Measurements from ENCODE around the gene SVIL. TPM values are rescaled to one million over a fixed set of nuclear protein-coding genes. Genes with fewer than 3 reads are reported as not detected.

The SVIL gene
- total RNA-seq, 4 donors from 2014 or later, result 785 to 1,099 (median 921) TPM

DNA sequence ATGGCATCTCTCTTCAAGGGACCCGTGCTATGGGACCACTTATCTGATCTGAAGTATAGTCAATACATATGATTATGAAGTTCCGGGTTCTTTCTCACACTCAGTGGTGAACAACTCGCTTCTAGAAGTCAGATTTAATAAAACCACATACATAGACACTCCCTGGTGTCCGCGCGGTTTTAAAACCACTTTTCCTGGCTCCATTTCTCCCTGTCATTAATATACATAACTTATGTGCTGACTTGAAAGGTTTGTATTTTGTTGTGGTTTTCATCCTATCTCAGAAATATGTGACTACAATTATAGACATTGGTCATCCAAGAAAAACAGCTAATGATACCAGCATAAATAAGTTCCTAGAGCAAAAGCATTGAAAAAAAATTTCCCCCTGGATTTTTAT is 34.0 kb downstream of the SVIL start:
- Histone ChIP-seq H3K27me3 (no peaks in the 10 kb centered on the region), H3K27ac (replicated peaks in 1 of 4) (peak overlapping the region in 3 of 4 donors; percentile 71 to 81 (median 80)), H3K36me3 (peaks cover 0 to 29% (median 7%) of the 10 kb centered on the region in 4 donors), H3K9me3 (no peaks in the 10 kb centered on the region), H3K4me3 (no peak overlapping the region), H3K4me1 (peaks cover 29 to 98% (median 95%) of the 10 kb centered on the region in 4 donors)
- intact Hi-C loops (cut with DNase I), result no loop called here
- WGBS, result 84% methylated on average over 6 of the region's 6 CpGs
- DNase-seq (ENCODE audit: extremely low spot score), result no peak
- TF ChIP-seq POLR2AphosphoS5 (IDR thresholded peaks at IDR 0.05) (no peak), POLR2A (IDR thresholded peaks at IDR 0.05; ENCODE audit: low read depth) (no peak), EP300 (IDR thresholded peaks at IDR 0.05) (no peak)
- TF ChIP-seq, protein P1, sequence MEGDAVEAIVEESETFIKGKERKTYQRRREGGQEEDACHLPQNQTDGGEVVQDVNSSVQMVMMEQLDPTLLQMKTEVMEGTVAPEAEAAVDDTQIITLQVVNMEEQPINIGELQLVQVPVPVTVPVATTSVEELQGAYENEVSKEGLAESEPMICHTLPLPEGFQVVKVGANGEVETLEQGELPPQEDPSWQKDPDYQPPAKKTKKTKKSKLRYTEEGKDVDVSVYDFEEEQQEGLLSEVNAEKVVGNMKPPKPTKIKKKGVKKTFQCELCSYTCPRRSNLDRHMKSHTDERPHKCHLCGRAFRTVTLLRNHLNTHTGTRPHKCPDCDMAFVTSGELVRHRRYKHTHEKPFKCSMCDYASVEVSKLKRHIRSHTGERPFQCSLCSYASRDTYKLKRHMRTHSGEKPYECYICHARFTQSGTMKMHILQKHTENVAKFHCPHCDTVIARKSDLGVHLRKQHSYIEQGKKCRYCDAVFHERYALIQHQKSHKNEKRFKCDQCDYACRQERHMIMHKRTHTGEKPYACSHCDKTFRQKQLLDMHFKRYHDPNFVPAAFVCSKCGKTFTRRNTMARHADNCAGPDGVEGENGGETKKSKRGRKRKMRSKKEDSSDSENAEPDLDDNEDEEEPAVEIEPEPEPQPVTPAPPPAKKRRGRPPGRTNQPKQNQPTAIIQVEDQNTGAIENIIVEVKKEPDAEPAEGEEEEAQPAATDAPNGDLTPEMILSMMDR (IDR thresholded peaks at IDR 0.05), result no peak

DNA sequence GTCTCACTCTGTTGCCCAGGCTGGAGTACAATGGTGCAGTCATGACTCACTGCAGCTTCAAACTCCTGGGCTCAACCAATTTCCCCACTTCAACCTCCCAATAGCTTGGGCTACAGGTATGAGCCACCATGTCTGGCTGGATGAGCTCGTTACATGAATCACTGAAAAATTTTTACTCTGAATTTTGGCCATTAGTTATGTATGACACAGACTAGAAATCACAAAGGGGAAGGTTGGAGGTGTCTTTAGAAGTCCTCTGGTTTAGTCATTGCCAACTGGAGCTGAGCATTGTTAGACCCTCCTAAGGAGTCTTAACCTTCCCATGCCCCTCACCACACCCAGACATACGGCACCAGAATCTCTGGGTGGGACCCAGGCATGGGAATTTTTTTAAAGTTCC is 34.7 kb downstream of the SVIL start:
- WGBS, result 68% methylated on average over 2 of the region's 2 CpGs
- TF ChIP-seq POLR2AphosphoS5 (IDR thresholded peaks at IDR 0.05), result no peak
- Histone ChIP-seq H3K27ac (replicated peaks in 1 of 4) (peak overlapping the region; percentile 67 to 81 (median 76)), H3K4me1 (peaks cover 29 to 98% (median 97%) of the 10 kb centered on the region in 4 donors), H3K27me3 (no peaks in the 10 kb centered on the region), H3K36me3 (peaks cover 0 to 36% (median 10%) of the 10 kb centered on the region in 4 donors), H3K9me3 (no peaks in the 10 kb centered on the region), H3K4me3 (no peak overlapping the region)
- intact Hi-C loops (cut with DNase I), result no loop called here
- no peak for DNase-seq (ENCODE audit: extremely low spot score)

DNA sequence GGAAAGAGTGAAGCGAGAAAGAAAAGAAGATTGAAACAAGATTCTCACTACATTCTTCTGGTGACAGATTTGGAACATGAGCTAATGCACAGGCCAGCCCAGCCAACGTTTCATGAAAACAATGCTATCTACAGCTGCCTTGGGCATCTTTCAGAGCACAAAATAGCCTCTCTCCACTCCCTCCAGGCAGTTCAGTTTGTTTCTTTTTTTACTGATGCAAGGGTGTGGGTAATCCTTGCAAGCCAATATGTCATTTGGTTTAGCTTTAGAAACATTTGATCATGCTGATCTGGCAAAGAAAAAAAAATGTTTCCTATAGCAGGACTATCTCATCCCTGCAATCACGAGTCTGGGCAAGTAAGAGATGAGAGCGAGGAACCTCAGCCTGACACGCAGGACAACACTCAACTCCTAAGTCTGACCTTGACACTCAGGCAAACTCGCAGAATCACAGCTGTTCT is 35.9 kb downstream of the SVIL start:
- no peaks in the 10 kb centered on the region for H3K27me3 ChIP-seq
- peak overlapping the region; percentile 67 to 81 (median 76) for H3K27ac ChIP-seq (replicated peaks in 1 of 4)
- DNase-seq (ENCODE audit: extremely low spot score), result no peak
- WGBS, result 31% methylated on average over 6 of the region's 6 CpGs
- H3K4me3 ChIP-seq, result peak overlapping the region in 2 of 4 donors; percentile 2 to 5
- H3K9me3 ChIP-seq, result no peaks in the 10 kb centered on the region
- H3K4me1 ChIP-seq, result peaks cover 29 to 98% (median 97%) of the 10 kb centered on the region in 4 donors
- peak; percentile 34 to 50 for TF ChIP-seq POLR2AphosphoS5 (IDR thresholded peaks at IDR 0.05)
- TF ChIP-seq EP300 (IDR thresholded peaks at IDR 0.05), result no peak
- intact Hi-C loops (cut with DNase I), result loop anchor here (10.0 kb wide), 1 partner anchor 136 kb away; no protein-coding TSS in a partner anchor
- H3K36me3 ChIP-seq, result peaks cover 0 to 36% (median 11%) of the 10 kb centered on the region in 4 donors

DNA sequence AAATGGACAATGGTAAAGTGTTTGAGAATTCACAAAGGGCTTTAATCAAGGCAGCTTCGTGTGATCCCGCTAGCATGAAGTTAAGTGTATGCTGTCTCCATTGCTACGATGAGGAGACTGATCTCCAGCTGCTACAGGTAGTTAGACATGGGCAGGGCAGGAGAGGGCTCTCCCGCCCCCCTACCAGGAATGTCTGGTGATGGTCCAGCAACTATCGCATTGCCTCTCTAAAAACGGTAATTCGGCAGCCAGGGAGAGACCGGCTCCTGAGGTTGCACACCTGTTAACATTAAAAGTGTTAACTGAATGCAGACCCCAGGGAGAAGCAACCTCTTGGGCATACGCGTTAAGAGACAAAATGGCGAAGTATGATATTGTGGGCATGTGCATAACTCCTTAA is 37.9 kb downstream of the SVIL start:
- Histone ChIP-seq H3K27ac (replicated peaks in 1 of 4) (peak overlapping the region; percentile 67 to 81 (median 76)), H3K4me3 (no peak overlapping the region), H3K27me3 (no peaks in the 10 kb centered on the region), H3K4me1 (peaks cover 47 to 98% (median 98%) of the 10 kb centered on the region in 4 donors), H3K36me3 (peaks cover 0 to 23% (median 10%) of the 10 kb centered on the region in 4 donors), H3K9me3 (no peaks in the 10 kb centered on the region)
- TF ChIP-seq POLR2AphosphoS5 (IDR thresholded peaks at IDR 0.05) (peak in 1 of 2 donors; percentile 5), EP300 (IDR thresholded peaks at IDR 0.05) (no peak)
- no peak for DNase-seq (ENCODE audit: extremely low spot score)
- intact Hi-C loops (cut with DNase I), result loop anchor here (10.0 kb wide), 1 partner anchor 138 kb away; no protein-coding TSS in a partner anchor
- 85% methylated on average over 11 of the region's 11 CpGs for whole genome bisulfite sequencing

DNA sequence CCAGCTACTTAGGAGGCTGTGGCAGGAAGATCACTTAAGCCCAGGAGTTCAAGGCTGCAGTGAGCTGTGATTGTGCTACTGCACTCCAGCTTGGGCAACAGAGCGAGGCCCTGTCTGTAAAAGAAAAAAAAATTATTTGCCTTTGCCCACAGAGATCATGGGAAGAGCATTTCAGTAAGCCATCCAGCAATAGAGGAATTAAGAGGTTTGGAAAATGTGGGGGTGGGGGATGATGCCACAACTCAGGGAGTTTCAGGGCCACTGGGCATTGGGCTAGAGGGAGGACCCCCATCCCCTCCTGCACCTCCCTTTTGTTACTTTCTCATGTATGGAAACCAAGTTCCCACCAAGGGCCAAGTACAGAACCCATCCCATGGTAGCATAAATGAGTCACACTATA is 38.4 kb downstream of the SVIL start:
- Histone ChIP-seq H3K4me3 (no peak overlapping the region), H3K27ac (replicated peaks in 1 of 4) (peak overlapping the region in 3 of 4 donors; percentile 32 to 81 (median 80)), H3K9me3 (no peaks in the 10 kb centered on the region), H3K27me3 (no peaks in the 10 kb centered on the region), H3K4me1 (peaks cover 48 to 98% (median 98%) of the 10 kb centered on the region in 4 donors), H3K36me3 (peaks cover 0 to 19% (median 8%) of the 10 kb centered on the region in 4 donors)
- 100% methylated on average over 1 of the region's 1 CpG for WGBS
- no peak for DNase-seq (ENCODE audit: extremely low spot score)
- intact Hi-C loops (cut with DNase I), result loop anchor here (10.0 kb wide), 1 partner anchor 138 kb away; no protein-coding TSS in a partner anchor
- TF ChIP-seq, protein P1 (IDR thresholded peaks at IDR 0.05), result no peak
- no peak for TF ChIP-seq POLR2A (IDR thresholded peaks at IDR 0.05; ENCODE audit: low read depth)
- no peak for TF ChIP-seq POLR2AphosphoS5 (IDR thresholded peaks at IDR 0.05)
- TF ChIP-seq EP300 (IDR thresholded peaks at IDR 0.05), result no peak

DNA sequence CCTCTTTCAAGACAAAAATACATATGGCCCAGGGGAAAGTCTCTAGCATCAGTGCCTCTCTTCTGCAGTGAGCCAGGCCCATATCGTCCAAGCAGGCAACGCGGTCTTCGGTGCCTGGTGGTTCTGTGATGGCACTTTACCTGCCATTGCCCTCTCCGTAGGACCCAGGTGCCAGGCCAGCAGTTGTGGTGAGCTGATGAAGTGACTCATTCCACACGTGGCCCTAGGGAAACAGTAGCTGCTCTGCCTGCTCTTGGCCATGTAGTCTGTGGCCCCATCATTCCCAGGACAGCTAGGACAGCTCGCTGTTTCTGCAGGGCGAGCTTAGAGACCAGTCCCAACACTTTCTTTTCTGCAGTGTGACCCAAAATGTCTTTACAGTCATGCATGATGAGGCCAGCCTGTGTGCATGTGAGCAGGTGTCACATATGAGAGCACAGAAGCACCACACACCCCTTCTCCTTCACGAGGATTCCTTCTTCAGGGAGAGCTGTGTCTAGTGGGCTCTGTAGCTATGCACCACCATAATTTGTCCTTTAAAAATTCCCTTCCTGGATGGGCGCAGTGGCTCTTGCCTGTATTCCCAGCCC is 39.0 kb downstream of the SVIL start:
- no peak for DNase-seq (ENCODE audit: extremely low spot score)
- no peak overlapping the region for H3K4me3 ChIP-seq
- intact Hi-C loops (cut with DNase I), result loop anchor here (10.0 kb wide), 1 partner anchor 139 kb away; no protein-coding TSS in a partner anchor
- peak overlapping the region in 3 of 4 donors; percentile 32 to 80 (median 70) for H3K27ac ChIP-seq (replicated peaks in 1 of 4)
- peaks cover 0 to 19% (median 8%) of the 10 kb centered on the region in 4 donors for H3K36me3 ChIP-seq
- no peak for TF ChIP-seq POLR2A (IDR thresholded peaks at IDR 0.05; ENCODE audit: low read depth)
- TF ChIP-seq, protein P1 (IDR thresholded peaks at IDR 0.05), result no peak
- TF ChIP-seq POLR2AphosphoS5 (IDR thresholded peaks at IDR 0.05), result peak; percentile 33 to 46
- no peak for TF ChIP-seq EP300 (IDR thresholded peaks at IDR 0.05)
- H3K4me1 ChIP-seq, result peaks cover 48 to 100% (median 99%) of the 10 kb centered on the region in 4 donors
- H3K27me3 ChIP-seq, result no peaks in the 10 kb centered on the region
- H3K9me3 ChIP-seq, result no peaks in the 10 kb centered on the region
- WGBS, result 70% methylated on average over 10 of the region's 10 CpGs

Data from esophagus muscularis mucosa (tissue), 4 donors.